Measurements from ENCODE around the gene PLD4. TPM values are rescaled to one million over a fixed set of nuclear protein-coding genes. Genes with fewer than 3 reads are reported as not detected.
"Not testable (repeated sequence)": the region's sequence is repeated elsewhere in the genome, so short reads cannot be mapped to it uniquely, and the experiment has no call there.

Gene PLD4
- total RNA-seq, 1 donor, result 0.09 TPM

DNA sequence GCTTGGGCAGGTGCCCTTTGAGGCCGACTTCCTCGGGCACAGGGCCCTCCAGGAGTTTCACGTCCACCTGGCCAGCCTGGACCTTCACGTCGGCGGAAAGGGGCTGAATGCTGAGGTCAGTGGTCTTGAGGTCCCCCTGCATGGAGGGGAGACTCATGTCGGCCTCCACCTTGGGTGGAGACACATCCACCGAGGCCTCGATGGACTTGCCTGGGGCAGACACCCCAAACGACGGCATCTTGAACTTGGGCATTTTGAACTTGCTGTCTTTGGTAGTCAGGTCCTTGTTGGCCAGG, 24.0 kb downstream of the PLD4 start:
- TF ChIP-seq, protein P1, sequence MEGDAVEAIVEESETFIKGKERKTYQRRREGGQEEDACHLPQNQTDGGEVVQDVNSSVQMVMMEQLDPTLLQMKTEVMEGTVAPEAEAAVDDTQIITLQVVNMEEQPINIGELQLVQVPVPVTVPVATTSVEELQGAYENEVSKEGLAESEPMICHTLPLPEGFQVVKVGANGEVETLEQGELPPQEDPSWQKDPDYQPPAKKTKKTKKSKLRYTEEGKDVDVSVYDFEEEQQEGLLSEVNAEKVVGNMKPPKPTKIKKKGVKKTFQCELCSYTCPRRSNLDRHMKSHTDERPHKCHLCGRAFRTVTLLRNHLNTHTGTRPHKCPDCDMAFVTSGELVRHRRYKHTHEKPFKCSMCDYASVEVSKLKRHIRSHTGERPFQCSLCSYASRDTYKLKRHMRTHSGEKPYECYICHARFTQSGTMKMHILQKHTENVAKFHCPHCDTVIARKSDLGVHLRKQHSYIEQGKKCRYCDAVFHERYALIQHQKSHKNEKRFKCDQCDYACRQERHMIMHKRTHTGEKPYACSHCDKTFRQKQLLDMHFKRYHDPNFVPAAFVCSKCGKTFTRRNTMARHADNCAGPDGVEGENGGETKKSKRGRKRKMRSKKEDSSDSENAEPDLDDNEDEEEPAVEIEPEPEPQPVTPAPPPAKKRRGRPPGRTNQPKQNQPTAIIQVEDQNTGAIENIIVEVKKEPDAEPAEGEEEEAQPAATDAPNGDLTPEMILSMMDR (IDR thresholded peaks at IDR 0.05; ENCODE audit: insufficient read depth, low read length), result no peak
- no peak overlapping the region for H3K4me3 ChIP-seq (ENCODE audit: low read depth, low read length)
- no peak for DNase-seq (ENCODE audit: low read depth)

DNA sequence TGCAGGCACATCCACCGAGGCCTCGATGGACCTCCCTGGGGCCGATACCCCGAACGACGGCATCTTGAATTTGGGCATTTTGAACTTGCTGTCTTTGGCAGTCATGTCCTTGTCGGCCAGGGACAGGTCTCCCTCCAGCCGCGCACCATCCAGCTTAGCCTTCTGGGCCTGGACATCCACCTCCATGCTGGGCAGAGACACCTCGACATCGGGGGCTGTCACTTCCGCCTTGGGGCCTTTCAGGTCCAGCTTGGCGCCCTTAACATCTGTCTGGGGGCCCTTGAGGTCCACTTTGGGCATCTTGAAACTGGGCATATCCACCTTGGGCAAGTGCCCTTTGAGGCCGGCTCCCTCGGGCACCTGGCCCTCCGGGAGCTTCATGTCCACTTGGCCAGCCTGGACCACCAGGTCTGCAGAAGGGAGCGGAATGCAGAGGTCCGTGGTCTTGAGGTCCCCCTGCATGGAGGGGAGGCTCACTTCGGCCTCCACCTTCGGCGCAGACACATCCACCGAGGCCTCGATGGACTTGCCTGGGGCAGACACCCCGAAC, 24.8 kb downstream of the PLD4 start:
- DNase-seq (ENCODE audit: low read depth); H3K4me3 ChIP-seq (ENCODE audit: low read depth, low read length): not testable (repeated sequence)

DNA sequence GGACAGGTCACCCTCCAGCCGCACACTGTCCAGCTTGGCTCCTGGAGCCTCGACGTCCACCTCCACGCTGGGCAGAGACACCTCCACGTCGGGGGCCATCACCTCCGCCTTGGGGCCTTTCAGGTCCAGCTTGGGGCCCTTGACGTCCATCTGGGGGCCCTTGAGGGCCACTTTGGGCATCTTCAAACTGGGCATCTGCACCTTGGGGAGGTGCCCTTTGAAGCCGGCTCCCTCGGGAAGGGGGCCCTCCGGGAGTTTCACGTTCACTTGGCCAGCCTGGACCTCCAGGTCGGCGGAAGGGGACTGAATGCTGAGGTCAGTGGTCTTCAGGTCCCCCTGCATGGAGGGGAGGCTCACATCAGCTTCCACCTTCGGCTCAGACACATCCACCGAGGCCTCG, 25.3 kb downstream of the PLD4 start:
- DNase-seq (ENCODE audit: low read depth), result no peak
- no peak overlapping the region for H3K4me3 ChIP-seq (ENCODE audit: low read depth, low read length)
- TF ChIP-seq, protein P1 (IDR thresholded peaks at IDR 0.05; ENCODE audit: insufficient read depth, low read length), result no peak

DNA sequence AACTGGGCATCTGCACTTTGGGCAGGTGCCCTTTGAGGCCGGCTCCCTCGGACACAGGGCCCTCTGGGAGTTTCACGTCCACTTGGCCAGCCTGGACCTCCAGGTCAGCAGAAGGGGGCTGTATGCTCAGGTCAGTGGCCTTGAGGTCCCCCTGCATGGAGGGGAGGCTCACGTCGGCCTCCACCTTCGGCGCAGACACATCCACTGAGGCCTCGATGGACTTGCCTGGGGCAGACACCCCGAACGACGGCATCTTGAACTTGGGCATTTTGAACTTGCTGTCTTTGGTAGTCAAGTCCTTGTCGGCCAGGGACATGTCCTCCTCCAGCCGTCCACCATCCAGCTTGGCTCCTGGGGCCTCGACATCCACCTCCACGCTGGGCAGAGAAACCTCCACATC, 26.0 kb downstream of the PLD4 start:
- not testable (repeated sequence) for H3K4me3 ChIP-seq (ENCODE audit: low read depth, low read length); DNase-seq (ENCODE audit: low read depth)

DNA sequence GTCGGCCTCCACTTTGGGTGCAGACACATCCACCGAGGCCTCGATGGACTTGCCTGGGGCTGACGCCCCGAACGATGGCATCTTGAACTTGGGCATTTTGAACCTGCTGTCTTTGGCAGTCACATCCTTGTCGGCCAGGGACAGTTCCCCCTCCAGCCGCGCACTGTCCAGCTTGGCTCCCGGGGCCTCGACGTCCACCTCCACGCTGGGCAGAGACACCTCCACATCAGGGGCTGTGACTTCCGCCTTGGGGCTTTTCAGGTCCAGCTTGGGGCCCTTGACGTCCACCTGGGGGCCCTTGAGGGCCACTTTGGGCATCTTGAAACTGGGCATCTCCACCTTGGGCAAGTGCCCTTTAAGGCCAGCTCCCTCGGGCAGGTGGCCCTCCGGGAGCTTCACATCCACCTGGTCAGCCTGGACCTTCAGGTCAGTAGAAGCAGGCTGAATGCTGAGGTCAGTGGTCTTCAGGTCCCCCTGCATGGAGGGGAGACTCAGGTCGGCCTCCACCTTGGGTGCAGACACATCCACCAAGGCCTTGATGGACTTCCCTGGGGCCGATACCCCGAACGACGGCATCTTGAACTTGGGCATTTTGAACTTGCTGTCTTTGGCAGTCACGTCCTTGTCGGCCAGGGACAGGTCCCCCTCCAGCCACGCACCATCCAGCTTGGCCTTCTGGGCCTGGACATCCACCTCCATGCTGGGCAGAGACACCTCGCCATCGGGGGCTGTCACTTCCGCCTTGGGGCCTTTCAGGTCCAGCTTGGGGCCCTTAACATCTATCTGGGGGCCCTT, 27.4 kb downstream of the PLD4 start:
- not testable (repeated sequence) for H3K4me3 ChIP-seq (ENCODE audit: low read depth, low read length); DNase-seq (ENCODE audit: low read depth)

DNA sequence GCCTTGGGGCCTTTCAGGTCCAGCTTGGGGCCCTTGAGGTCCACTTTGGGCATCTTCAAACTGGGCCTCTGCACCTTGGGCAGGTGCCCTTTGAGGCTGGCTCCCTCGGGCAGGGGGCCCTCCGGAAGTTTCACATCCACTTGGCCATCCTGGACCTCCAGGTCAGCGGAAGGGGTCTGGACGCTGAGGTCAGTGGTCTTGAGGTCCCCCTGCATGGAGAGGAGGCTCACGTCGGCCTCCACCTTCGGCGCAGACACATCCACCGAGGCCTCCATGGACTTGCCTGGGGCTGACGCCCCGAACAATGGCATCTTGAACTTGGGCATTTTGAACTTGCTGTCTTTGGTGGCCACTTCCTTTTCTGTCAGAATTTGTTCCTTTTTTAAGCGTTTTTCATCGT, 28.4 kb downstream of the PLD4 start:
- no peak for DNase-seq (ENCODE audit: low read depth)
- H3K4me3 ChIP-seq (ENCODE audit: low read depth, low read length), result no peak overlapping the region
- TF ChIP-seq, protein P1 (IDR thresholded peaks at IDR 0.05; ENCODE audit: insufficient read depth, low read length), result no peak

DNA sequence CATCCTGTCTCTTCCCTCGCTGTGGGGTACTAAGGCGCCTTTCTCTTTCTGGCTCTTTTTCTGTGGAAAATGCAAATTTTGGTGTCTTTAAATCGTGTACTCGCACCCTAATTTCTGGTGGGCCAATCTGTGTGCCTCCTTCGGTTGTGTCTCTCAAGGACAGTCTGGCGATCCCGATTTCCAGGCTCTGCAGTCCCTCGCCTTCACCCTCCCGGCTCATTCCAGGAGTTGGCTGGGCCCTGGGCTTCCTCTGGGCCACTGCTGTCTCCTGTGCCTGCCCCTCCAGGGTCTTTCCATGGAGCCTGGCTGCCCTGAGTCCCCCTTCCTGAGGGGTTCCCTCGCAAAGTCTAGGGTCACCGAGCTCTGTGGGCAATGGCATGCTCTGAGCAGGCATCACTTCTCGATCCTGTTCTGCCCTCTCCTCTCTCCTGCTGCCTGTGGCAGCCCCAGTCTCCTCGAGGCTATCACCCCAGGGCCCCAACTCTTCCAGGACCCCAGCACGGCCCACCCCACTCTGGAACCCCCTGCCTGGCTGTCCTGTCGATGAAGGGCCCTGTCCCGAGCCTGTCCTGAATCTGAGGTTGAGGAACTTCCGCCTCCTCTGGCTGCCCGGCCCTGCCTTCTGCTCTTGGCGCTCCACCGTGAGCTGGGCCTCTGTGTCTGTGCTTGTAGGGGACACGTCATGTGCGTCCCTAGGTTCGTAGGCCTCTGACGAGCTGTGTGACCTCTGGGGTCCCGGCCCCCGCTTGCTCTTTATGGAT, 29.4 kb downstream of the PLD4 start:
- H3K4me3 ChIP-seq (ENCODE audit: low read depth, low read length), result no peak overlapping the region
- TF ChIP-seq, protein P1 (IDR thresholded peaks at IDR 0.05; ENCODE audit: insufficient read depth, low read length), result no peak
- DNase-seq (ENCODE audit: low read depth), result no peak

DNA sequence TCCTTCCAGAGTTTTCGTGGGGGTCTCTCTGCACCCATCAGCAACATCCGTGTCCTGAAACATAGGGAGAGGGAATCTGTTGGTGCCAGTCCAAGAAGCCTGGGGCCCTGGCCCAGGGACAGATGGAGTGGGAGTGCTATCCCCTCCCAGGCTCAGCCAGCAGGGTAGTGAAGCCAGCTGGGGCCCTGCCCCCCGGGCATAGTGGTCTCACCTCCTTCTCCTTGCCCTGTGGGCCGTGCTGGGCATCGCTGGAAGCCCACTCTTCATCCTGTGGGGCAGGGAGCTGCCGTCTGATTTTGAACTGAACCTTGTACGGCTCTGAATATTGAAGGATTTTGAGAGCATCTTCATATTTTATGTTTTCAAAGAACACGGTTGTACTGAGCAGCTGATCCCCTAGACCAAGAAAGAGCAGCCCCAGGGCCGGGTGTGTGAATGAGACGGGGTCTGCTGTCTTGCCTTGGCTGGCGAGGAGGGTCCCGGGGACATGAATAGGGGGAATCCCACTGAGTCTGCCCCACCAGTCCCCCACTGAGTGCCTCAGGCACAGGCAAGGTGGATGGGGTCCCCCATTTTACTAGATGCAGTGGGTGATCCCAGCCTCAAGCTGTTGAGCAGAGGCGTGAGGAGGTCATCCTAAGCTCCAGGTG, 30.2 kb downstream of the PLD4 start:
- no peak for DNase-seq (ENCODE audit: low read depth)
- no peak overlapping the region for H3K4me3 ChIP-seq (ENCODE audit: low read depth, low read length)
- TF ChIP-seq, protein P1 (IDR thresholded peaks at IDR 0.05; ENCODE audit: insufficient read depth, low read length), result no peak

Measured in fibroblast of the aortic adventitia (primary cell).